NCI-H1048 (cell line): Measurements from ENCODE around the gene IDI1.
"Not testable (repeated sequence)": the region's sequence is repeated elsewhere in the genome, so short reads cannot be mapped to it uniquely, and the experiment has no call there.

Experiments
- DNase-seq: peaks from one replicate; lab custom pipeline; 2025; lab: John Stamatoyannopoulos, UW

Gene IDI1

DNA sequence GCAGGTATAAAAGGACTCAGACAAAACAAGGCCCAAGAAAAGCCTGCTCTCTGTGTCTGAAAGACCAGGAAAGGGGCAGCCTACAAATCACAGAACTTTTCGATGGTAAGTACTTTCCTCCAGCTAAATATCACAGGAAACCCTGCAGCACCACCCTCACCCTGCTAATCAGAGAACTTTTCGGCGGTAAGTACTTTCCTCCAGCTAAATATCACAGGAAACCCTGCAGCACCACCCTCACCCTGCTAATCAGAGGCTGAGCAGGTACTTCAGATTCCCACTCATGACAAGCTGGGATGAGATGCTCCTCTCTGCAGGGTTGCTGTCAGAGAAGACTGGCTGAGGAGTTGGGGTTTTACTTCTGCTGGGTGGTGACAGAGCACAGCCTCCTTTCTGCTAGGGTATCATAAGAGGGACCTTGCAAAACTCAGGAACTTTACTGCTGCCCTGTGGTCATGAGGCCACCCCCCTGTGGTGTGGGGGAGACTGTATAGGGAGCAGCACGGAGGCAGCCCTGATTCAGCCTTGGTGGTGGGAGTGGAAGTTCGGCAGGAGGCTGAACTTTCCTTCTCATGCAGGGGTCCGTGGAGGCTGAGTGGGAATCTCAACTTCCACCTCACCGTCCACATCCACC is 14.4 kb upstream of the IDI1 start:
- DNase-seq, result no peak

DNA sequence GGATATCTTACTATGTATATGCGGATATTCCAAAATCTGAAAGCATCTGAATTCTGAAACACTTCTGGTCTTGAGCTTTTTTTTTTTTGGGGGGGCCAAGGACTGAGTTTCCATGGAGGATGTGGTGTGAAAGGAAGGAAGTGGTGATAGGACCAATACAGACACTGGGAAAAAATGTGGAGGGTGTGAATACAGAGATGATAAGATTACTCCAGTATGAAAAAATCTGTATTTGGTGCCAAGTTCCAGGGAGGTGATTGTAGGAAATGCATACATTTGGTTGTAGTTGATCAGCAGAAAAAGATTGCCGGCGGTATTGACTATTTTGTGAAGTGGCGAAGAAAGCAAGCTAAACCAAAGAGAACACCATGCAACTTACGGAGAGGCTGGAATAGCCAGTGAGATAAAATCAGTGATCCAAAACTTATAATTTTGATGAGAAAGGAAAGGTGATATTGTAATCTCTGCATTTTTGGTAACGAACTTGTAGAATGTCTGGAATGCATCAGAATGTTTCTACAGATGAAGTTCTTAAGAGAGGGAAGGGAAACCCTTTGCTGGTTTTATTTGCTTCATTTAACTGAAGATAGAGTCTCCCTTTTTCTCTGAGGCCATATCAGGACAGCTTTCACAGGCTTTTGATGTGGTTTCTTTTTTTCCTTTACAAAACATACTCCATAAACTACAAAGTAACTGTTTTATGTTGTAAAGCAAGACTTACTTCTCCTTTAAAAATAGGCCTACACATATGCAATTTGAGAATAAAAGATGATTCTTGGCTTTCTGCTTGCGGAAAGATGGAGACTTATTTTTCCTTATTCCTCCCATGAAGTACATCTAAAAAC is 13.2 kb upstream of the IDI1 start:
- DNase-seq, result no peak

DNA sequence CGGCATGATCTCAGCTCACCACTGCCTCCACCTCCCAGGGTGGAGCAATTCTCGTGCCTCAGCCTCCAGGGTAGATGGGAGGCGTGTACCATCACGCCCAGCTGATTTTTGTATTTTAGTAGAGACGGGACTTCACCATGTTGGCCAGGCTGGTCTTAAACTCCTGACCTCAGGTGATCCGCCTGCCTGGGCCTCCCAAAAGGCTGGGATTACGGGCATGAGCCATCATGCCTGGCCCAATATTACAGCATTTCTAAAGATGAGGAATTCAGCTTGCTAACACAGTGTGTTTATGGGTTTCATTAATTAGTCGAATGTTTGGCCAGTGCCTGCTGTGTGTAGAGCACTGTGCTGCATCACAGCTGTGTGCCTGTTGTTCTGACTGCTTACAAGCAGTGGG is 11.0 kb upstream of the IDI1 start:
- DNase-seq, result no peak

DNA sequence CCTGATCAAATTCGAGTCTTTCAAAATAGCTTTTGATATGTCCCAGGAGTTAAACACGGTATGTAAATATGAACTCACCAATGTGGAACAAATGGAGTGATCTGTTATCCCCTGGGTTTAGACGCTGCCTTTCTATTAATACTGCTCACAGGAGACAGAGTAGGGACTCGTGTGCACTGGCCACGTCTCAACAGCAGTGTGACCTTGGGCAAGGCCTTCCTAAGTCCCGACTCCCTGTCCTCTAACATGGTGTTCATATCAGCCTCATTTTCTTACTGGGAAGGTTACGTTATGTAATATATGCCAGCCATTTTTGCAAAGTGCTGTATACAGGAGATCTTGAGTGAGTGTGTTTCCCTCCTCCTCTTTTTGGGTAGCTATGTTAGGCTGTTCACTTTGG is 9.1 kb upstream of the IDI1 start:
- no peak for DNase-seq

DNA sequence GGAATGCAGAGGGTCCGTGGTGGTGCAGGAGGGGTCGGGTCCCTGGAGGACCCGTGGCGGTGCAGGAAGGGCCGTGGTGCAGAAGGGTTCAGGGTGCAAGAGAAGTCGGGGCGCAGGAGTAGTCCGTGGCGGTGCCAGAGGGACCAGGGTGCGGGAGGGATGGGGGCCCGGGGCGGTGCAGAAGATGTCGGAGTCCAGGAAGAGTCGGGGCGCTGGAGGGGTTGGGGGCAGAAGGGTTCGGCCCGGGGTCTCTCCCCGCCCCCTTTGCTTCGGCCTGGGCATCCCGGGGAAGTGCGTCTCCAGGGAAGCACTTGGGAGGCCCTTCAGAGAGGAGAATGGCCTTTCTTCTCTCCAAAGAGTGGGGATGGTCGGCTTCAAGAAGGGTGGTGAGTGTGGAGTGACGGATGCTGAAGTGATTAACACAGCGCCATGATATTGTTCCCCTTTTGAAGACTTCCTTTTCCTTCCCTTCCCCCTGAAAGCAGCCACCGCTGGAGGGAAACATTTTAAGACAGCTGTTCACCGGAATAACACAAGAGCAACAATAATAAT is 8.3 kb upstream of the IDI1 start:
- DNase-seq, result no peak

DNA sequence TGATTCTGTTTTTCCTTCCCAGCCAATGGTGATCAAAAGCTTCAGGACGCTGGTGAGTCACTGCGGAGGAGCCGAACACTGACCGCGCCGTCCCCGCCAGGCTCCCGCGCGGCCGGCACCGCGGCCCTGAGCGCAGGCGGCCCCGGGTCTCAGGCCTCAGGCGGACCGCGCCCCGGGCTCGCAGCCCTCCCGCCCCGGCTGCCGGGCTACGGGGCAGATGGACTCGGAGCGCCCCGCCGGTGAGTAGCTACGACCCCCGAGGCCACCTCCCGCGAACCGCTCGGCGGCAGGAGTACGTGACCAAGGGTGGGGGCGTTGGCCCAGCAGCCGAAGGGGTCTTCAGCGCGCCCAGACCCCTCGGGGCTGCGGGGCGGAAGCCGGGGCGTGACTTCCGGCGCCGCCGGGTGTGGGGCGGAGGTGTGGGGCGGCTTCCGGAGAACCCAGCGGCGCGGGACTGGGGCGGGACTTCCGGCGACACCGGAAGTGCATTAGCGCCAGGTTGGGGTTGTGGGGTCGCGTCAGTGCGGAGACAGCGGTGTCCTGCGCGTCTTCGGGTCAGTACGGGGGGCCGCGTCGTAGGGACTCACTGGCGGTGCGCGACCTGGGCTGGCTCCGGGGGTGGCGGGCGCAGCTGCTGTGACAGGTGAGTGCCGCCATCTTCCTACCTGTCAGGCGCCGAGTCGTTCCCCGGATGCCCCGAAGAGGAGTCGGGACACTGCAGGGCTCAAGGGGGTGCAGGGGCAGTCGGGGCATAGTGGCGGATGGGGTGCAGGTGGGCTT is 7.6 kb upstream of the IDI1 start, which contains the start of gene WDR37:
Gene WDR37 (plus strand): TSS at position 60 of the 780 bp plus-strand sequence. CDS start 15,771 bp downstream, outside the sequence.
- DNase-seq, result peak; percentile 64

DNA sequence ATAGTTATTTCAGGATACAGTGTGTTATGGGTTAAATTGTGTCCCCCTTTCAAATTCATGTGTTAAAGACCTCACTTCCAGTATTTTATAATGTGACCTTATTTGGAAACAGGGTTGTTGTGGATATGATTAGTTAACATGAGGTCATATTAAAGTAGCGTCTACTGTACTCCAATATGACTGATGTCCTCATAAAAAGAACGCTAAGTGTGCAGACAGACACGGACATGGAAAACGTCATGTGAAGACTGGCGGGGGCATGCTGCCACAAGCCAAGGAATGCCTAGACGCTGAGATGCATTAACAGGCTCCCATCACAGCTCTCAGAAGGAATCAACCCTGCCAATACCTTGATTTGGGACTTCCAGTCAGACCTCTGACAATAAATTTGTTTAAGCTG is 5.8 kb upstream of the IDI1 start:
- DNase-seq, result no peak

DNA sequence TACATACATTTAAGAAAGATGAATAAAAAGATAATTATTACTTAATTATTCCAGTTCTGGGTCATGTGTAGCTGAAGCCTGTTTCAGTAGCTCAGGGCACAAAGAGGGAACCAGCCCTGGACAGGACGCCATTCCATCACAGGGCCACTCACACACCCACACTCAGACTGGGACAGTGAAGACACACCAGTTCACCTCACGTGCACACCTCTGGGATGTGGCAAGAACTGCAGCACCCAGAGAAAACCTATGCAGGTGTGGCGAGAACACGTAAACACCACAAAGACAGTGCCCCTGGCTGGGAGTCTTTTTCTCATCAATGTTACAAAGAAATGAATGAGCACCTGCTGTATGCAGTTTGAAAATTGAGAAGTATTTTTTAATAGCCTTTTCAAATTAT is 1.6 kb upstream of the IDI1 start:
- DNase-seq, result no peak

DNA sequence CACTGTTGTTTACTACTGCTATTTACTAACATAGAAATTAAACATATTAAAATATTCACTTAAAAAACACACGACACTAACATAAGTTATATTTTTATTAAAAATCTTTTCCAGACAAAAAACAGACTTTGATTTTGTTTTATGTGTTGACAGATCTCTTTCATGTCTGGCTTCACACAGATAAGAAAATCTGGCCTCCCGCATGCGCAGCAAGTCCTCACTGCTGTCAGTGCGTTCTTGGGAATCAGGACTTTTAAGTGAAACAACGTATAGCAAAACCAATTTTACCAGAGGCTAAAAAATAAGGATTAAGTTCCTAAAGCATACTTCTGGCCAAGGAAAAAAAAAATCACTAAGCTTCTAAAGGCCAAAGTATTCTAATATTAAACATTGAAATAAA is 1.2 kb upstream of the IDI1 start:
- DNase-seq, result no peak

DNA sequence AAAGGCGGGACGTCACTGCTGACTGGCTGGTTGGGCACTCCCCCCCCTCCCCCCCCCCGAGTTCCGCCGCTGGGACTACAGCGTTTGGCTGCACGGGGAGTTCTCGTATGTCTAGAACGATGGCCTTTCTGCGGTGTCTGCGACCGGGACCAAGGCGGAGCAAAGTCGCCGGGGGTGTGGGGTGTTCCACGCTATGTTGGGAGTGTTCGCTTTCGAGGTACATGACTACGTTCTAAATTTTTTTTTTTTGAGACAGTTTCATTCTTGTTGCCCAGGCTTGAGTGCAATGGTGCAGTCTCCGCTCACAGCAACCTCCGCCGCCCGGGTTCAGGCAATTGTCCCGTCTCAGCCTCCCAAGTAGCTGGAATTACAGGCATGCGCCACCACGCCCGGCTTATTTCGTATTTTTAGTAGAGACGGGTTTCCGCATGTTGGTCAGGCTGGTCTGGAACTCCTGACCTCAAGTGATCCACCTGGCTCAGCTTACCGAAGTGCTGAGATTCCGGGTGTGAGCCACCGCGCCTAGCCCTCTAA is 573 bp upstream of the IDI1 start:
- DNase-seq, result no peak

DNA sequence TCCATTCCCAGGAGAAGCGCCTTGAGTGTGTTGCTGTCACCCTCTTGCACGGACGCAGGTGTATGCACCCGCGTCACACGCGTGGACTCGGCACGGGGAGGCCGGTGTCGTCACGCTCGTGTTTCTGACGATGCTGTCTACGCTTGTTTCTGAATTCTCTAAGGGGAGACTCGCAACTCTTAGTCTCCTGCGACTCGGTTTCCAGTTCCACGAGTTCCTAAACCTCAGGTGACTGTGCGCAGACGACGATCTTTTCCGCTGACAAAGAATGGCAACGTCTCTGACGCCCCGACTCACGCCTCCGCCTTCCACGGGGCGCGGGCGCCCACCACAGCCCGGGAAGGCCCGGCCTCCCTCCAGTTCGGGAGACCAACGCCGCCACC is 579 bp downstream of the IDI1 start:
- no peak for DNase-seq

DNA sequence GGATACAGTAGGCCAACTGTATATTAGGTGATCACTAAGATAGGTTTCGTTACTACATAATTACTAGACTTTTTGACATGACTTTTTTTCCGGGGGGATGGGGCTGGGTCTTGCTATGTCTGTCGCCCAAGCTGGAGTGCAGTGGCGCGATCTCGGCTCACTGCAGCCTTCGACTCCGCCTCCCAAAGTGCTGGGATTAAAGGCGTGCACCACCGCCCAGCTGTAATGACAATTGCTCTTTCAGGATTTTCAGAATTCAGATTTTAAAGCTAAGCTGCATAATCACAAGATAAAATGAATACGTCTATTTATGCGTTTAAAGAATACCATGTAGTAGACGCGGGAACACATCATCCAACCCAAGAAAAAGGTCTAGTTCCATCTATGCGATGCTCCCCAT is 982 bp downstream of the IDI1 start:
- no peak for DNase-seq

DNA sequence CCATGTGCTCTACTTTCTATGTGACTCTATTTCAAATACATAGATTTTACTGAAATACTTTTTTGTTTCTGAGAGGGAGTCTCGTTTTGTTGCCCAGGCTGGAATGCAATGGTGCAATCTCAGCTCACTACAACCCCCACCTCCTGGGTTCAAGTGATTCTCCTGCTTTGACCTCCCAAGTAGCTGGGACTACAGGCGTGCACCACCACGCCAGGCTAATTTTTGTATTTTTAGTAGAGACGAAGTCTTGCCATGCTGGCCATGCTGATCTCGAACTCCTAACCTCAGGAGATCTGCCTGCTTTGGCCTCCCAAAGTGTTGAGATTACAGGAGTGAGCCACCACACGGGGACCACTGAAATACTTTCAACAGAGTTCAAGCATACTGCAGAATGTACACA is 3.5 kb downstream of the IDI1 start:
- no peak for DNase-seq

DNA sequence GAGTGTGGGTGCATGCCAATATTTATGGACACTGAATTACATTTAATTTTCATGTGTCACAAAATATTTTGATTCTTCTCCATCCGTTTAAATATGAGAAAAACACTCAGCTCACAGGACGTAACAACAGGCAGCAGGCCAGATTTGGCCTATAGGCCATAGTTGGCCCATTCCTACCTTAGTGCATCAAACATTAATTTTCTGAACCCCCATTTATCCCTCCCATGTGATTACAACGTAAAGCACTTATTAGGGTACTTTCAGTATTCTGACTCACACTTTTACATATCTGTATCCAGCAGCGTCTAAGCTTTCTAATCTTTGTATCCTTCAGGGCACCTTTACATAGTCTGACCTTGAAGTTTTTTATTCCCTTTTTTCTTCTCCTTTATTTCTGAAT is 4.0 kb downstream of the IDI1 start:
- DNase-seq, result no peak

DNA sequence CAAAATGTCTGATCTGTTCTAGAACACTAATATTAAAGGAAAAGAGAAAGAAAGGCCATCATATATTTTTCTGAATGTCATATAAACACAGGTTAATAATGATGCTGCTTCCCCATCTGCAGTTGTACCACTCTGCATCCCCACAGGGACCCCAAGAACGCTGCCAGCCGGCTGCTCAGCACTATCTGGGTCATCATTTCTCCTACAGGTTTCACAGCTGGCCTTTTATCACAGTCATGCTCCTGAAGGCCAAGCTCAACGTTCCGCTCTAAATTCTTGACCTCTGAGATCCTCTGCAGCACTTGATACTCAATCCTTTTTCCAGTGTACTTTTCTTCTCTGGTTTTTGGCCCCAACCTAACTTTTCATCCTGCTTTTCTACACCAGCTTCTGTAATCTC is 4.8 kb downstream of the IDI1 start:
- DNase-seq, result no peak

DNA sequence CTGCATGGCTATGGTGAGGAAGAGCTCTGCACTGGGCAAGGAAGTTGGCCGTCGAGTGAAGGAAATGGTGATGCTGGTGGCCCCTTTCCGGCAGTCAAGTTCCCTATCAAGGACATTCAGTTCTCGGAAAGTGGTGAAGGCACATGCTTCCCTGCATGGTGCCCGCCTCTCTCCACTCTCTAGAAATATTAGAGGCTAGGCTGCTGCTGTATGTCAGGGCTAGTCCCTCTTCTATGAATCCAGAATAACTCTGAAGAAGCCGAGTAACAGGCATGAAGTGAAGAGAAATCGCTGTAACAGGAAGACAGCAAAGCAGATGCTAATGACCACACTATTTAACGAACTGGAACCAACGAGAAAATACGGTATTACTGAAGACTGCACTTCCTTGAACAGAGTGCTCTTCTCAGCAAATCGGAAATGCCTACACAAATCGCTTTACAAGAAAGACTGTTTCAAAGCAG is 5.4 kb downstream of the IDI1 start:
- no peak for DNase-seq

DNA sequence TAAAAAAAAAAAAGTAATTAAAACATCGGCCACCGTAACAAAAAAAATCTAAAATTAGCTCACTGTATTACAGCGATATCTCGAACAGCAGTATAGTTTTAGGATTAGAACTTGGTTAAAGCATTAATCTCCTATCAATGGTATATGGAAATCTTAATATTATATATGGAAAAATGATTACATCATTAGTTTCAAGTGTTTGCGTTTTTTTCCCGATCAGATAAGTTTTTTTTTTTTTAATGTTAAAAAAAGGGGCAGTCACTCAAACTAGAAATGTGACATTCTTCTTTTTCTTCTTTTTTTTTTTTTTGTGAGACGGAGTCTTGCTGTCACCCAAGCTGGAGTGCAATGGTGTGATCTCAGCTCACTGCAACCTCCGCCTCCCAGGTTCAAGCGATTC is 7.4 kb downstream of the IDI1 start:
- DNase-seq, result no peak

DNA sequence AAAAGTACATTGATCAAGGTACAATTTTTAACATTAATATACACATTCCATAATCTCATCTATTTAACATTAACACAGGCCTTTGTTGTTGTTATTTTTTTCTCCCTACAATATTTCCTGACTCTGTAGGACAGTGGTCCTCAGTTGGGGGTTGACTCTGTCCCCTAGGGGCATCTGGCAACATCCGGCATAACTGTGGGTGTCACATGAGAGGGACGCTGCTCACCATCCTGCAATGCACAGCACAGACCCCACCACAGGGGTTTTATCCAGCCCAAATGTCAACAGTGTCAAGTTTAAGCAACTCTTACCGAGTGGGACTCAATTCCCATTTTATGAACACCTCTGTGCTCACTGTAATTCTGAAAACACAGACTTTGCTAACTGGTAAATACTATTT is 8.8 kb downstream of the IDI1 start:
- no peak for DNase-seq

DNA sequence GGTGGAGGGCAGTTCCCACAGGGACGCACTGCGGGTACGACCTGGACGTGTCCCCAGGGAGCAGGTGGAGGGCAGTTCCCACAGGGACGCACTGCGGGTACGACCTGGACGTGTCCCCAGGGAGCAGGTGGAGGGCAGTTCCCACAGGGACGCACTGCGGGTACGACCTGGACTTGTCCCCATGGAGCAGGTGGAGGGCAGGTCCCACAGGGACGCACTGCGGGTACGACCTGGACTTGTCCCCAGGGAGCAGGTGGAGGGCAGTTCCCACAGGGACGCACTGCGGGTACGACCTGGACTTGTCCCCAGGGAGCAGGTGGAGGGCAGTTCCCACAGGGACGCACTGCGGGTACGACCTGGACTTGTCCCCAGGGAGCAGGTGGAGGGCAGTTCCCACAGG is 10.2 kb downstream of the IDI1 start:
- DNase-seq, result not testable (repeated sequence)

DNA sequence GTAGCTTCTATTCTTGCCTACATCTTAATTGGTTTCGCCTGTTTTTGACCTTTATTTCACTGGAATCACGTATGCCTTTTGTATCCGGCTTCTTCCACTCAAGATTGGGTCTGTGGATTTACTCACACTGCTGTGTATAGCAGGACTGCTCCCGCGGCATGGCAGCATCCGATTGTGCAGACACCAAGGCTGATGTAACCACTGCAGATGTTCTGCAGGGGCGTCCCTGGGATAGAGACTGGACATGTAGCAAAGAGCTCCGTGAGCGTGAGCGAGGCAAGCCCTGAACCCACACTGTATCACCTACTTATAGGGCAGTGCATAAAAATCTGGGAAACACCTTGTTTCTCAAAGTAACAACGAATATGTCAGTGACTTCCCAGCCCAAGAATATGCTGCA is 11.8 kb downstream of the IDI1 start:
- DNase-seq, result no peak

DNA sequence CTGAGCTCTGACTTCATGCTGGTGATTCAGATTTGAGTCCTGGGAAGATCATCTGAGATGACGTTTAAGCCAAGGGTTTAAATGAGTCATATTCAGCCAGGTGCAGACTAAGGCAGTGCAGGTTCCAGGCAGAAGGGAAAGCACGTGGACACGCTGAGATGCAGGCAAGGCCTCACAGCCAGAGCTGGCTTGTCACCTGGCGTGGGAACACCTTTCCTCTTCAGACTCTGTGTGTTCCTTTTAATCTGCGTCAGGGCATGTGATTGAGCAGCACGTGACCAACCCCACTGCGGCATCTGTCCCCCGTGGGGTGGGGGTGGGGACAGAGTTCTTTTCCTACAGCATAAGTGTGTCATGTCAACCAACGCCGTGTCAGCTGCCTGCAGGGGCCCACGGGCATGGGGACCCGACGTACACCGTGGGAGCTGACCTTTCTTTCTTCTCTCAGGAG is 12.6 kb downstream of the IDI1 start:
- no peak for DNase-seq

DNA sequence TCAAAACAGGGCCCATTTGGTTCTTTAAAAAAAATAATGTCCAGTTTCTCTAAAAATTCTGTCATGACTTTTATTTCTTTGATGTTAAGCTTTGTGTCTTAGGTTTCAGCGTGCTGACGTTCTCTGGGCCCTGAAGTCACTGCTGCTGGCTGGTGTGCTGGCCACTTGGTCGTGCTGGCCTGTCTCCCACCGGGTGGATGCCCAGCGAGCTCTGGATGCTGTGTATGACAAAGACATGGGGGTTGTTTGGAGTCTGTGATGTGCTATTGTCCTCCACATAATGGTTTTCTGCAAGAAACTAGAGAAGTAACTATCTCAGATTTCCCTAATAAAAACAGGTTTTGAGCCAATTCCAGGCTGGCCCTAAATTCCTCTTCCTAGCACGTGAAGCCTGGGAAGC is 13.7 kb downstream of the IDI1 start:
- DNase-seq, result no peak
